CD1c-positive myeloid dendritic cell (primary cell): ENCODE data around the gene CYB561D2.

ENCODE experiments used
- DNase-seq: peaks from one replicate; pipeline ENCODE4 v3.0.0-alpha.2; 2016; ENCODE audit errors: extremely low spot score

CYB561D2 gene

DNA sequence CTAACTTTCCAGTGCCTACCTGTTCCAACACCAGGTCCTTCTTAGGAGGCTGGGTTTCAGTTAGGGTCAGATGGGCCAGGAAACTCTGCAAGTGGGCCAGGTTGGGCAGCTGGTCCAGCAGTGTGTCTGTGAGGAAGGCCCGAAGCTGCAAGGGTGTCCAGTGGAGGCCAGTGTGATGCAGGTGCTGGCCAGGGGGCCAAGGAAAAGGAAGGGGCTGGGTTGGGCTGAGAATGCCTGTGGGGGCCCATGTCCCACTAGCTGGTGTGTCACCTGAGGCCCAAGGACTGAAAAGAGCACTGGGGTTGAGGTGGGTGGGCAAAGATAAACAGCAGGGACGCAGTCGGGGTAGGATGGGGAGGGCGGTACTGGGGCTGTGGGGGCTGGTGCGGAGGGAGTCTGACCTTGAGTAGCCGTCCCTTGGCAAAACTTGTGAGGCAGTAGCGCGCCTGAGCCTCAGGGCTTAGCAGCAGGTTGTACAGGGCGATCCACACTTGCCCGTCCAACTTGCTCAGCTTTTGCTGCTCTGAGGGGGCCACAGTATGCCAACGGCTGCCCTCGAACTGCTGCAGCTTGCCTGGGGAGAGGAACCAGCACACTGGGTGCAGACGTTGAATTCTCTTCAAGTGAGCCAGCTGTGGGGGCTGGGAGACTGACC, 8.5 kb upstream of the CYB561D2 start:
- DNase-seq, result no peak

GRCh38 chr3:50342813-50343633, 7.6 kb upstream of the CYB561D2 start:
- DNase-seq, result no peak

GRCh38 chr3:50345008-50345407, 5.7 kb upstream of the CYB561D2 start:
- DNase-seq, result no peak

DNA sequence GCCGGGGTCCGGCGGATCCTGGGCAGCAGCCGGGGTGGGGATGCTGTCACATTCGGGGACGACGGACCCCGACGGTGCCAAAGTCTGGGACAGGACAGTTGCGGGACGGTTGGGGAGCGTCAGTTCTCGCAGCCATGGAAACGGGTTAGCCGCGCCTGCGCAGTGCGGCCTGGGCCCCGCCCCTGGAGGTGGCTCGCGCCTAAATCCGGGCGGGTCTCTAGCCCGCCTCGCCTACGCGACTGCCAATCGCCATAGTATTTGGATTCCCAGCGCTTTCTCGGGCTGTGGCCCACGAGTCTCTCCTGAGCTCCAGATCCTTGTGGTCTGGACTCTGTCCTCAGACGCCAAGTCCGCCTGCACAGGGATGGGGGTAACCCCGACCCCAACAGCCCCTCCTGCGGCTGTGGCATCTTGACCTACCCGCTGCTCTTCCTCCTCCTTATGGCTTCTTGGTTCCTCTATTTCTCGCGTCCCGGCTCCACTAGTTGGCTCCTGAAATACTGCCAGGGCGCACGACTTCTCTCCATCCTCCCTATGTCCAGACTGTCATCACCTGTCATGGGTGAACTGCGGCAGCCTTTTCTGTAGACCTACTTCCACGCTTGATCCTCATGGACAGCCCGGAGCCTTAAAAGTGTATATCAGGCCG, 5.0 kb upstream of the CYB561D2 start, which contains the start of gene ZMYND10:
TSS of gene ZMYND10 (minus strand) at position 147 of the 649 bp plus-strand sequence. CDS start 153 bp downstream, outside the sequence.
- DNase-seq, result peak; percentile 91

- peak; percentile 87 for DNase-seq
Observed at GRCh38 chr3:50347187-50347813, 3.4 kb upstream of the CYB561D2 start.

DNA sequence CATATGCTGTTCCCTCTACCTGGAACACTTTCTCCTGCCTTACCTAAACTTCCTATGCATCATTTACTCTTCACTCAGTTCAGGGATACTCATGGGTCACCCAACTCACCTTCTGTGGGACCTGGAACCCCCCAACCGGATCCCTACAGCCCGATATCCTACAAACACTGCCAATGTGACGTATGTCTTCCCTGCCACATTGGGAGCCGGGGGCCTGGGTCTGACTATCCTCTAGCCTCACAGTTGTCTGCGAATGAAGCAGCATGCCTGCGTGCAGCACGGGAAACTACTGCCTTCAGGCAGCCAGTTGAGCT, 492 bp upstream of the CYB561D2 start:
- no peak for DNase-seq

DNA sequence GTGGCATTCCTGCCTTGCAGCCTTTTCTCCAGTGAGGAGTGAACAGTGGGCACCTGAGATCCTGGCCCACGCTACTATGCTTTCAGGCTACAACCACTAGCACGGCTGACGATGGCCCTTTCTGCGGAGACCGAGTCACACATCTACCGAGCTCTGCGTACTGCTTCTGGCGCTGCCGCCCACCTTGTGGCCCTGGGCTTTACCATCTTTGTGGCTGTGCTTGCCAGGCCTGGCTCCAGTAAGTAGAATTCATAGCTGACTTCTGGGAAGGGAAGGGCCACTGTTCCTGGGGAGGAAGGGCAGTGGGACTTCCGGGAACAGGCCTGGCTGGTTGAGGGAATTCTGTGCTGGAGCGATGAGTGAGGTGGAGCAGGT, 648 bp downstream of the CYB561D2 start:
- DNase-seq, result no peak

DNA sequence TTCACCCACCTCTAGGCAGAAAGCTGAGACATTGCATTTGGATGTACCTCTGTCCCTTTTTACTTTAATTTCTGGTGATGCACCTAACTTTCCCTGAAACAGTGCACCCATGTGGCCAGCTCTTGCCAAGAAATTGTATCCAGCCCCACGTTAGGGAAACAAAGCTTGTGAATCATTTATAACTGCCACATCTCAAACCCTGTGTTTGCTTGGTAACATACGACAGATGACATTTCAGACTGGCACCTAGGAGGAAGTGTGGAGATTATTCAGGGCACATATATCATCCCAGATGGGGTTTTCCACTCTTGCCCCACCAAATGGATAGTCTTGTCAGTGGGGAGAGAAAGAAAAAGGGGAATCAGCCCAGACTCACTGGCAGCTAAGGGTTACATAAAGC, 2.1 kb downstream of the CYB561D2 start:
- peak; percentile 67 for DNase-seq

DNA sequence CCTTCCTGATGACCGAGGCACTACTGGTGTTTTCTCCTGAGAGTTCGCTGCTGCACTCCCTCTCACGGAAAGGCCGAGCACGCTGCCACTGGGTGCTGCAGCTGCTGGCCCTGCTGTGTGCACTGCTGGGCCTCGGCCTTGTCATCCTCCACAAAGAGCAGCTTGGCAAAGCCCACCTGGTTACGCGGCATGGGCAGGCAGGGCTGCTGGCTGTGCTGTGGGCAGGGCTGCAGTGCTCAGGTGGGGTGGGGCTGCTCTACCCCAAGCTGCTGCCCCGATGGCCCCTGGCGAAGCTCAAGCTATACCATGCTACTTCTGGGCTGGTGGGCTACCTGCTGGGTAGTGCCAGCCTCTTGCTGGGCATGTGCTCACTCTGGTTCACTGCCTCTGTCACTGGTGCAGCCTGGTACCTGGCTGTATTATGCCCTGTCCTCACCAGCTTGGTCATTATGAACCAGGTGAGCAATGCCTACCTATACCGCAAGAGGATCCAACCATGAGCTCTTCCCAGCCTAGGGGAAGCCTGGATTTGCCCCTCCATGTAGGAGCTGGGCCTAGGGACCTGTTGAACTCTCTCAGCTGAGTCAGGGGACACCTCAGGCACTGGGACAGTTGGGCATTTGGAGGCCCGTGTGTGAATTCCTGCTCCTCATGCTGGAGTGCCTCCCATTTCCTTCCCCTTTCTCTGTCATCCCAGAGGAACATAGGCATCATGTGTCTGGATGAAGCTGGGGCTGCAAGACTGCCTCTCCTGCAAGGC, 2.8 kb downstream of the CYB561D2 start:
- DNase-seq, result no peak

DNA sequence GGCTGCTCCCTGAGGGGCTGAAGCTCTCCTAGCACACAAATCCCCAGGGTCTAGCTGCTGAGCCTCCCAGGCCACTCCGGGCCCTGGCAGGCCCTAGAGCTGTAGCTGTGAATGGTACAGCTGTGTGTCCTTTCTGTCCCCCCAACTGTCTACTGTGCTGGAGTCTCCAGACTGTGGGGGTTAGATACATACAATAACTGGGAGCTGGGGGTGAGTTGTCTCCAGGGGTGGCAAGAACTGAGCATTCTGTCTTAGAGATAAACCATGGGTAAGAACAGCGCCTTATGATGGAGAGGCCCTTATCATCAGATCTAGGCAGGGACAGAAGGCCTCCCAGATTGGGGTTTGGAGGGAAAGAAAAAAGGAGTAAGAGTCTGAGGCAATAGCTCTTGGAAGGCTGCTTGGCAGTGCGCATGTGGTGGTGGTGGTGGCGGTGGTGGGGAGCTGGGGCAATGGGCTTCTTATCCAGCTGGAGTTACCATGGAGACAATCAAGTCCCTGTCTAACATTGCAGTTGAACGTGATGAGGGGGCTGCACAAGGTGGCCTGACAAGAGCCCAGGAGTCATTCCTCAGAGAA, 3.6 kb downstream of the CYB561D2 start:
- no peak for DNase-seq

GRCh38 chr3:50354850-50355249, 4.2 kb downstream of the CYB561D2 start:
- no peak for DNase-seq

DNA sequence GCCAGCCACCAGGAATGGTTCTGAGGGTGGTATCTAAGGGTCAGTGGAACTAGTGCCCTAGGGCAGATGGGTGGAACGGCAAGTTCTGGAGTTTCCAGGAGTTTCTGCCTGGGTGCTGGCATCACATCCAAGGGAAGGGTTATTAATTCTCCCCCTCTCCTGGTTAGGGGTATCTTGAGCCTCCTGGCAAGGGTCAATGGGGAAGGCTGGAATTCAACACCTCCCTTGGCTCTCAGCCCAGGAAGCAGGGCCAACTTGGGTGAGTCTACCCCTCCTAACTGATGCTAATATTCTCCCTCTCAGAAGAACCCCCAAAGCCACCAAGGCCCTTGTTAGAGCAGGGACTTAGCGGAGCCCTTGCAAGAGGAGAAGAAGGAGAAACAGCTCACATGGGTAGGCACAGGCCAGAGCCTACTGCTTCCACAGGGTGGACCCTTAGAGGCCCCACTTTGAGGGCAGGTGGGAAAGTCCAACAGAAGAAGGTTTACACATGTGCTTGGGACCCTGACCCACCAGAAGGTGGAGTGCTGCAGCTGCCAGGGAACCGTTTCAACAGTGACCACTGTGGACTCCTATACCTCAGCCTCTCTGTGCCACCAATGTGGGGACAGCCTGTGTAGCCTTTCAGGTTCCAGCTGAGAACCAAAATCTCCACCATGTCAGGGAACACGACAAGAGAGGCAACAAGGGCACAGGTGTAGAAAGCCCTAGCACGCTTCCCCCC, 5.3 kb downstream of the CYB561D2 start:
- no peak for DNase-seq

DNA sequence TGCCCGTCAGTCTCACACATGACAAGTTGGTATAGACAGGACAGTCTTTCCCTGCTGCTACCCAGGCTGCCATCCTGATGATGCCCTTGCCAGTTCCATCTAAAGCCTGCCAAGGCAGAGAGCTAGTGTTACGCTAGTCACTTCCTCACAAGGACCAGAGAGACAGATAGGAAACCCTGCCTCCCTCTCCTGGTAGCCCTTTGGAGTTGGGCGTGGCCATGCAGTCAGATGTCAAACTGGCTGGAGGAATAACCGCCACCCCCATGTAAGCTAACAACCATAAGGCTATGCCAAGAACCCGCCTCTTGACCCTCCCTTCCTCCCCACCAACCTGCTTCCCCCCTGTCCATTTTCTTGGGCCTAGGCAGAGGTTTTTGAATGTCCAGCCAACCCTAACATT, 5.9 kb downstream of the CYB561D2 start:
- DNase-seq, result peak; percentile 48

DNA sequence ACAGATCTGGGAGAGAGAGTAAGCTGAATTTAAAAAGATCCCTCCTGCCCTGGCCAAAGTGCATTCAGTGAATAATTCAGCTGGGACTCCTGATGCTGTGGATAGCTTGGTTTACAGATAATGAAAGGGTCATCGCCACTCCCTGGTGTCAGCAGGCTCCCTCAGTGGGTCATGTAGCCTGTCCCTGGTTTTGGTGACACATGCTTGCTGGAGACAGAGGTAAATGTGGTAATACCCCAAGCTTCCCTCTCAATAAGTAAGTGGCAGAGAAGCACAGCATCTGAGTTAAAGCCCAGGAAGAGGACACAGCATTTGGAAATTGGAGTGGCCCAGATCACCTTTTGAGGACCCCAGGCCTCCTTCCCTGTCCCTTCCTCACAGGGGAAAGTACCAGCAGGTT, 6.8 kb downstream of the CYB561D2 start:
- no peak for DNase-seq

DNA sequence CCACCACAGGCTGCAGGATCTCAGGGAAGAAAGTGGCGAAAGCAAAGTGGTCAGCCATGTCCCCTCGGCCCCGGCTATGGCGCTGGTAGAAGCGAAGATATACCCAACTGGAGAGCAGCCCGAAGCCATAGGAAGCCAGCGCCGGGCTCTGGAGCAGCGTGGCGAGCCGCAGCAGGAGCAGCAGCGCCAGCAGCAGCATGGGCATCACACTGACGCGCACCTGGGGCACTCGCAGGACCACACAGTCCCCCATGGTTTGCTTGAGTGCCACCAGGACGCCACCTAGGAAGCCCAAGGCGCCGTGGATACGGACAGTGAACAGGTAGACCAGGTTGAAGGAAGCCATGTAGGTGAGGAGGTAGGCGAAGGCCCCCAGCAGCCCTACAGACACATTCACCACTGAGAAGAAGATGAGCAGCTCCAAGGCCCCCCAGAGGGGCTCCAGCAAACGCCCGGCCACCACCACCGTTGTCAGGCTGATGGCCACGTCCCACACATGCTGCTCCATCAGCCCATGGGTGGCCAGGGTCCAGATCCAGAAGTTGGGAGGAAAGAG, 7.8 kb downstream of the CYB561D2 start:
- no peak for DNase-seq

GRCh38 chr3:50358911-50359759, 8.5 kb downstream of the CYB561D2 start, which contains the start of gene TMEM115:
TMEM115 (minus strand) TSS chr3:50359521; CDS start chr3:50359063, 458 bp downstream.
- DNase-seq, result peak; percentile 97

DNA sequence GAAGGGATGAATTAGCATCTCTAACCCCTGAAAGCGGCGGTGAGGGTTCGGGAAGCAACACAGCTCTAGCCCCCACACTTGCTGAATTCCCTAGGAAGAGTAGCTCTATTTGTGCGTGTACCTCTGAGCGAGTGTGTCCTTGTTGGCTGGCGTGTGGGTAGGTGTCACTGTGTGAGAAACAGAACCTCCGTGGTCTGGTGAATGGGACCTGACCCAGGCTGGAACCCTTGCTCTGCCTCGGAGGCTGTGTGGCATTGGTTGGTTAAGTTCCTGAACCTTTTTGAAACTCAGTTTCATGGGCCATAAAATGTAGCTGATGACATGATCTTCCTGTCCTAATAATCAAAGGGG, 9.1 kb downstream of the CYB561D2 start:
- DNase-seq, result no peak

DNA sequence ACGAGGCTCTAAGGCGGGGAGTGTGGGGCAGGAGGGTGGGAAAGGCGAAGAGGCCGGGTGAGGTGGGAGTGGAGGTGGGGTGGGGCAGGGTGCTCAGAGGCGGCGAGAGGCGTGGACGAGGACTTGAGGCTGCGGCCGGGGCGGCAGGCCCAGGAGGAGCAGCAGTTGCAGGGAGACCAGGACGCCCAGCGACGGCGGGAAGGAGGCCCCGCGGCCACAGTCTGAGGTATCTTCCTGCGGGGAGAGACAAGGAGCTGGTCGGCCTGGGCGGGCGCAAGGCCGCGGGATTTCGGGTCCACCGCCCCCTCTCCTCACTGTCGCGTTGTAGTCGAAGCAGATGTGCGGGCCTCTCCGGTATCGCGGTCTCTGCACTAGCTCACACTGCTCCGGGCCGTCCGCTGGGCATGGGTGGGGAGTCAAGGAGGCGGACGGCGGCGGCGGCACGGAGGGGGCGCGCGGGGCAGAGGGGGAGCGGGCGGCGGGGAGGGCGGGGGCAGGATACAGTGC, 14.0 kb downstream of the CYB561D2 start:
- no peak for DNase-seq
